HG03103 (cell line): ENCODE results near the gene CNTNAP2.

Experiments used
- ATAC-seq: cut with Tn5 transposase; IDR thresholded peaks from one replicate; pipeline ENCODE4 v1.9.1; 2021; ENCODE audit warnings: low read depth; ENCODE audit not compliant: unreplicated experiment

The CNTNAP2 gene

GRCh38 chr7:148241700-148242293 is 2125.2 kb downstream of the CNTNAP2 start:
- no peak for ATAC-seq

- peak; percentile 91 for ATAC-seq
These were observed 2125.8 kb downstream of the CNTNAP2 start for GRCh38 chr7:148242294-148242821.

DNA sequence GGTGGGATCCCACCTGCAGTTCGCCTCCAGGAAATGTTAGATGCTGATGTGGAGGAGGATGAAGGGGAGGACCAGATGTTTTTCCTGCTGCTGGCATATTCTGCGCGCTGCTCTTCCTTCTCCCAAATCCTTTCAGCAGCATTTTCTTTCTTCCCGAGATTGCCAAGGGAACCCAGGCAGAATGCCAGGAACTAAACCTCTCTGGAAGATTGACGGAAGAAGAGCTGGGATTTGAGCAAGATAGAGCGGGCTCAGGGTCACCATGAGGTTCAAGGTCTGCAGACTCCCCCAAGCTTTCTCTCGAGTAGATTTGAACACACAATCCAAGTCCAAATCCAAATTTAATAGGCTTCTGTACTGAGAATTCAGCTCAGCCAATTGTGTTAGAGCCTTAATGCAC is 2128.8 kb downstream of the CNTNAP2 start:
- no peak for ATAC-seq

- ATAC-seq: peak; percentile 87
These were observed 2137.0 kb downstream of the CNTNAP2 start for GRCh38 chr7:148253629-148254028.

DNA sequence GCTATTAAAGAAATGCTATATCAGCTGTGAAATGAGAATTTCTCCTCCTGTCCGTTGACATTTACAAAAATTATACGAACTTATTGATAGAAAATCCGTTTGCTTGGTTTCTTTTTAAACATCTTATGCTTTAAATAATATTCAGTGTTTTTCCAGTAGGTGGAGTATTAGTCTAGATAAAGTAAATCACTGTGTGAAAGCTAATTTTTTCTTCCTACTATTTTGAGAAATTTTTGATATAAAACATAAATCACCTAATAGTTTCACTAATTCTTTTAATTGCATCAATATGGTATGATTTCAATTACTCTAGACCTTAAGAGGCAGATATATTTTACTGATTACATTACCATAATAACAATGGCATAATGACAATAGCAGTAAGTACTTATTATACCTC is 2138.7 kb downstream of the CNTNAP2 start:
- no peak for ATAC-seq

- ATAC-seq: peak; percentile 35
These were observed 2139.8 kb downstream of the CNTNAP2 start for GRCh38 chr7:148256433-148256832.

DNA sequence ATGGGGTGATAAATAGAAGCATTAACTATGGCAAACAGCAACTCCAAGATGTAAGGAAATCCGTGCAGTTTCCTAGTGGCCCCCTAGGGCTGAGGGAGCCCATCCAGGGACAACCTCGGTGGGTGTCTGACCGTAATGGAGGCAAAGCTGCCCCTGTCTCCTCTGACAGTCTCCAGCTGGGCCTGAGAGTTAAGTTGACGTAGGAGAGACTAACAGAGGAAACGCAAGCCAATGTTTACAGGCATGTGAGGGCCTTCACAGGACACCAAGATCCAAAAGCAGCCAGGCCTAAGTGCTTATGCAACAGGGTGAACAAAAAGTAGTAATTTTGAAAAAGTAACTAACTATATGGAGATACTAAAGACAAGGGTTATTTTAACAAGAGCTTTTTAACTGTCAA is 2144.0 kb downstream of the CNTNAP2 start:
- ATAC-seq: no peak

GRCh38 chr7:148261523-148261922 is 2144.9 kb downstream of the CNTNAP2 start:
- ATAC-seq: no peak

DNA sequence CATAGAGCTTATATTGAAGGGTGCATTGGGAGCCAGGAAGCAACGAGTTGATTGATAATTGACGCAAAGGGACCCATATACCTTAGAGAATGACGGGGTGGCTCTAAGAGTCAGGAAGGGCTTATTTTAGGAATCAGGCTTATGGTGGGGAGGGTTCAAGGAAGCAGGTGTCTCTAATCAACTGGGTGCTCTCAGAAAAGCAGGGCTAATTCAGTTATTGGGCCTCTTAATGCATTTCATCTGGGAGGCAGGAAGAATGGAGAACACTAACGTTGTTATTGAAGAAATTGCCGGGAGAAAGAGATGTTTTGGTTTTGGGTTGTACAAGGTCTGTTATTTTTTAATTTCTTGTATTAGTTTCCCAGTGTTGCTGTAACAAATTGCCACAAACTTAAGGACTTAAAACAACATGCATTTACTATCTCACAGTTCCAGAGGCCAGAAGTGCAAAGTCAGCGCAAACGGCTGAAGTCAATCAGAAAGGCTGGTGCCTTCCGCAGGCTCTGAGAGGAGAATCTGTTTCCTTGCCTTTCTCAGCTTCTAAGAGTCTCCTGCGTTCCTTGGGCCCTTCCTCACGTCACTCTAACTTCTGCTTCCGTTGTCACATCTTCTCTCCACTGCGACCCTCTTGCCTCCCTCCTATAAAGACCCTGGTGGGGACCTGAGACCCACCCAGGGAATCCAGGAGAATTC is 2145.5 kb downstream of the CNTNAP2 start:
- ATAC-seq: peak; percentile 8

- ATAC-seq: peak; percentile 71
These were observed 2146.2 kb downstream of the CNTNAP2 start for GRCh38 chr7:148262721-148263229.

DNA sequence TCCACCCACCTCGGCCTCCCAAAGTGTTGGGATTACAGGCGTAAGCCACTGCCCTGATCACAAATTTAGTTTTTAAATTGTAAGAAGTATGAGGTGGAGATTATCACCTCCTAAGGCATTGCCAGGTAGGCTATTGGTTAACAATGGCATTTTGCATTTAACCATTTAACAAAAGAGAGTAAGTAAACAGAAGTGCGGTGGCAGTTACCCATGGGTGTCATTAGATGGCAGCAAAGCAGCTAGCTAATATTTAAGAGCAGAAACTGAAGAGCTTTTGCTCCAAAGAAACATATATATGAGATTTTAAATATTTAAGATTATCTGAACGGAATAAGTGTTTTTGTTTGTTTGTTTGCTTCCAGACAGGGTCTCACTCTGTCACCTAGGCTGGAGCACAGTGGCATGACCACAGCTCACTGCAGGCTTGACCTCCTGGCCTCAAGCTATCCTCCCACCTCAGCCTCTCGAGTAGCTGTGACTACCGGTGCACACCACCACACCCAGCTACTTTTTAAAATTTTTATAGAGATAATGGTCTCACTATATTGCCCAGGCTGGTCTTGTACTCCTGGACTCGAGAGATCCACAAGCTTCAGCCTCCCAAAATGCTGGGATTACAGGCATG is 2148.4 kb downstream of the CNTNAP2 start:
- ATAC-seq: peak; percentile 62

DNA sequence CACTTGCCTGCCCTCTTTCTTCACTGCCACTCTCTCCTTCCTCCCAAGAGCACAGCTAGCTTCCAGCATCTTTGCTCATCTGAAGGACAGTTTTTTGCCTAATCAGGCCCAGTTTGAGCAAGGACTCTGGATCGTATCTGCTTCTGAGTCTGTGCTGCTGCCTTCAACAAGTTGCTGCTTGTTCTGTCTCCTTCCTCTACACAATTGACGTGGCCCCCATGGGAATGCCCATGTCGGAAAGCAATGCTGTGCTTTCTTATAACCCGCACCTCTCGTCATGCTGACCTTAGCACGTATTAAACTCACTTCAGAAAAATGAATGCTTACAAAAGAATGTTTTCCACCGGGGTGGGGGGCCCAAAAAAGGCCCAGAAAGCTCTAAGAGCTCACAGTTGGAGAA is 2149.3 kb downstream of the CNTNAP2 start:
- ATAC-seq: no peak

DNA sequence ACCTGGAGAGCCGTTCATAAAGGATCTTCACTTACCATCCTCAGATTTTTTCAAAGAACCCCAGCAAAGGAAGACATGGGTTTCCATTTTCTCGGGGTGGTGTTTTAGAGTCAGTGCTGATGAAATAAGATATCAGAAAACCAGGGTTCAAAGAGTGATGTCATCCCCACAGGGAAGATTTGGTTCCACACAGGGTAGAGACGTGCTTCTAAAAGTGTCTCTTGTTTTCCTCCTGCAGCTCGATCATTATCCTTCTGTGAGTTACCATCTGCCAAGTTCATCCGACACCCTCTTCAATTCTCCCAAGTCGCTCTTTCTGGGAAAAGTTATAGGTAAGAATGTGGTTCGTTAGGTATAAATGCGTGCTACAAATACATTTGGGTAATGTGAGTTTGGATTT is 2150.2 kb downstream of the CNTNAP2 start:
- no peak for ATAC-seq

DNA sequence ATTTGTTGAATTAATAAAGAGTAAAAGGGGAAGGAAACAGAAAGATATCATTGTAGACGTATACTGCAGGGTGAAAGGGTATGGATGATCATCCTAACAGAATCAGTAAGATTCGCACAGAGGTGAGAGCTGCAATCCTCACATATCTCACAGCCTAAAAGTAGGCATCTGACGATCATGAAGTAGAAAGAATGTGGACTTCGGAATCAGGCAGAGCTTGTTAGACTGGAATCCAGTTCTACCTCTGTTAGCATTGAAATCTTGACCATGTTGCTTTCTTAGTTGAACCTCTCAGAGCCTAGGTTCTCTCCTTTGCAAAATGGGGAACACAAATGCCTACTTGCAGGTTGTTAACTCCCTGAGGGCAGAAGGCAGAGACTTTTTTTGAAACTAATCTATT is 2154.0 kb downstream of the CNTNAP2 start:
- no peak for ATAC-seq

DNA sequence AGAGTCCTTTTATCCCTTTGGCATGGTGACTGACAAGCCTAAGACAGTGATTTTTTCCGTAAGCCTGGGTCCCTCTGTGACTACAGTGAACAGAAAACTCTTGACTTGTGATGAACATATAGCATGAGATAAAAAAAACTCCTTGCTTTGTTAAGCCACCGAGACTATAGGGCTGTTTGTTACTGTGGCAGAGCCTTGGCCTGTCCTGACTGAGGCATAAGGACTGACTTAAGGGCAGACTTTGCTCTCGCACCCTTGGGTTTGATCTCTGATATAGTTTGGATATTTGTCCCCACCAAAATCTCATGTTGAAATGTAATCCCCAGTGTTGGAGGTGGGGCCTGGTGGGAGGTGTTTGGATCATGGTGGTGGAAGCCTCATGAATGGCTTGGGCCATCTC is 2157.5 kb downstream of the CNTNAP2 start:
- ATAC-seq: no peak

DNA sequence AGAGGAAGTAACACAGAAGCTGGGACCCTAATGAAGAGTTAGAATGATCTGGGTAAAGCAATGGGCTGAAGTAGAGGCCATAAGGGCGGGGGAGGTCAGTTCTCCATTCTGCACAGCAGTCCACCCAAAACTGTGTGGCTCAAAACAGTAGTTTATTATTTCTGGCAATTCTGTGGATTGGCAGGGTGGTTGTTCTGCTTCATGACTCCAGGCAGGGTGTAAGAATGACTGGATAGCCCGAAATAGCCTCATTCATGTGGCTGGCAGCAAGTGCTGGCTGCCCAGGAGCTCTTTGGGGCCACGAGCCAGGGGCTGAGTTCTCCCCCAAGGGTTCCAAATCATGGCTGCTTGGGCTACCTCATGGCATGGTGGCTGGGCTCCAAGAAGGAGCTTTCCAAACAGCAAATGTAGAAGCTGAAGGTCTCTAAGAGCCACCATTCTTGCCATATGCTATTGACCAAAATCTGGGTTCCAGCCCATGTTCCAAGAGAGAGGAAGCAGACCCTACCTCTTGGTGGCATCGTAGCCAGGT is 2158.8 kb downstream of the CNTNAP2 start:
- no peak for ATAC-seq

DNA sequence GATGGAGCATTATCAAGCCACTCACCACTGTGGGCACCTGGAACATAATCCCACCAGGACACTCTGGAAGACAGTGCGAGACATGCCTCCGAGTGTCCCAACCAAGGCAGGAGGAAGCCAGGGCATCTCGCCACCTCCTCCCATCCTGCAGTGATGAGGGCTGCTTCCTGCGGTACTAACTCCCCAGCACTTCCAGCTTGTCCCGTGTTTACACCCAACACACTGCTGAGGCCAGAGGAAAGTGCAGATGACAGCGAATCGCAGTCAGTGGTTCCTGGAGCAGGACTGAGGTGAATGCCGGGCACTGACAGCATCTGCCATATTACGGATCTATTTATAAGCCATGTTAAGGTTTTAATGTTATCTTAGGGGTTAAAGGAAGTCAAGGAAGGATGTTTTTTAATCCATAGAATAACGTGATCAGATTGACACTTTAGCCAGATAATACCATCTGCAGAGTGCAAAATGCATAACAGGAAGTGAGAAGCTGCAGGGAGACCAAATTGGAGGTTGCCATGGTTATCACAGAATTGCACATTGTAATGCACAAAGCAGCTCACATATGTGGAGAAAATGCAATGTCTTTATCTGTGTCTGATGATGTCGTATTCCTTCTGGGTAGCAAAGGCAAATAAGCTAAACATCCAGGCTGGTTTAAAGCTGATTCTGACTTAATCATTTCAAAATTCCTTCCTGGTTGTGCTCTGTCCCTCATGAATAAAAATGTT is 2159.9 kb downstream of the CNTNAP2 start:
- ATAC-seq: no peak

GRCh38 chr7:148277042-148277660 is 2160.6 kb downstream of the CNTNAP2 start:
- ATAC-seq: no peak

GRCh38 chr7:148286150-148286549 is 2169.5 kb downstream of the CNTNAP2 start:
- ATAC-seq: no peak

DNA sequence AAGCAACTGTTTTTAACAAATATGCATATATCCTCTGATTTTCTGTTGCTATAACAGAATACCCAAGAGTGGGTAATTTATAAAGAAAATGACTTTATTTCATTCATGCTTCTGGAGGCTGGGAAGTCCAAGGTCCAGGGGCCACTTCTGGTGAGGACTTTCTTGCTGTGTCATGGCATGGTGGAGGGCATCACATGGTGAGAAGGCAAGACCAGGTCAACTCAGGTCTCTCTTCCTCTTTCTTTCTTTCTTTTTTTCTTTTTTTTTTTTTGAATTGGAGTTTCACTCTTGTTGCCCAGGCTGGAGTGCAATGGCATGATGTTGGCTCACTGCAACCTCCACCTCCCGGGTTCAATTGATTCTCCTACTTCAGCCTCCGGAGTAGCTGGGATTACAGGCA is 2170.9 kb downstream of the CNTNAP2 start:
- no peak for ATAC-seq
